Measurements from ENCODE around the gene AUTS2. TPM values are rescaled to one million over a fixed set of nuclear protein-coding genes. Genes with fewer than 3 reads are reported as not detected.

AUTS2 gene
- total RNA-seq, 1 experiment from 2014 or later = 256 TPM

DNA sequence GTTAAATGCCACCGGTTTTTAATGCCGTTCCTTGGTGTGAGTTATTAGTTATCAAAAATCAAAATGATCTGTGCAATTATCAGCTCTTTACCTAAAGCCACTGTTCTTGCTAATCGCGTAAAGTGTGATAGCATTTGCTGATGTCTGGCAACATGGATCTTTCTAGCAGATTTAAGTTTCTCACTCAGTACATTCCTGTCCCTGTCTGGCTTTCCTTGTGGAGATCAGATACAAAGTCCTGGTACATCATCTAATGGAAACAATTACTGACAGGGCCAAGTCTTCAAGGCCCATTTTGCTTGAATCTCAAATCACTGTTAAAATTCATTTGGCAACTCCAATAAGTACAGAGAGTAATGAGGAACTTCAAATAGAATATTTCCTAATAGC is 755.7 kb downstream of the AUTS2 start:
- no peak for DNase-seq
- WGBS (ENCODE audit: extremely low coverage, insufficient read length, low lambda C conversion rate) = no CpG with 5 or more reads among the region's 4 CpGs
- Histone ChIP-seq H2BK120ac (ENCODE audit: low read depth, low read length, poor library complexity, severe bottlenecking) (no peak overlapping the region), H3K23me2 (ENCODE audit: insufficient read length, low read depth, low read length, poor library complexity, severe bottlenecking) (no peaks in the 10 kb centered on the region), H3K14ac (ENCODE audit: insufficient read depth, low read length) (no peak overlapping the region), H3K9ac (ENCODE audit: extremely low read depth, insufficient read length, low read length) (no peak overlapping the region), H3K27me3 (ENCODE audit: insufficient read depth, low read length) (no peaks in the 10 kb centered on the region), H2BK12ac (ENCODE audit: insufficient read length, low read depth, low read length) (no peak overlapping the region), H2AK5ac (ENCODE audit: insufficient read length, low read length) (no peak overlapping the region), H2BK5ac (ENCODE audit: insufficient read length, low read length) (no peak overlapping the region), H3K4me1 (ENCODE audit: insufficient read depth, low read length) (no peaks in the 10 kb centered on the region; the same call in 1 of the 2 replicates), H3T11ph (ENCODE audit: low read length) (no peak overlapping the region), H4K8ac (replicated peaks; ENCODE audit: insufficient read length, low read depth, low read length) (no peak overlapping the region), H3K23ac (ENCODE audit: insufficient read length, low read depth, low read length) (no peak overlapping the region), H3K79me2 (ENCODE audit: insufficient read depth, low read length) (no peaks in the 10 kb centered on the region), H2BK20ac (ENCODE audit: low read depth, low read length, poor library complexity, severe bottlenecking) (no peak overlapping the region), H3K79me1 (ENCODE audit: insufficient read depth, low read depth, low read length, poor library complexity, severe bottlenecking) (no peaks in the 10 kb centered on the region), H3K4me2 (ENCODE audit: insufficient read depth, insufficient read length, low read length) (no peak overlapping the region), H3K18ac (ENCODE audit: insufficient read length, low read depth, low read length) (no peak overlapping the region), H2AFZ (ENCODE audit: low read length) (no peak overlapping the region), H3K27ac (ENCODE audit: insufficient read length, low read depth, low read length) (no peak overlapping the region), H2BK15ac (ENCODE audit: low read depth, low read length) (no peak overlapping the region), H3K9me3 (ENCODE audit: control insufficient read depth, low read depth, low read length) (no peaks in the 10 kb centered on the region), H3K56ac (ENCODE audit: insufficient read length, low read depth, low read length) (no peak overlapping the region), H4K20me1 (ENCODE audit: control insufficient read depth, insufficient read depth, insufficient read length) (no peaks in the 10 kb centered on the region), H4K5ac (ENCODE audit: insufficient read length, low read depth, low read length) (no peak overlapping the region), H4K91ac (ENCODE audit: insufficient read length, low read depth, low read length) (no peak overlapping the region), H3K4ac (ENCODE audit: low read depth, low read length) (no peak overlapping the region)
- H3K9me3 Mint-ChIP-seq = no peaks in the 10 kb centered on the region
- H3K4me3 Mint-ChIP-seq = no peak overlapping the region
- TF ChIP-seq, protein P1, sequence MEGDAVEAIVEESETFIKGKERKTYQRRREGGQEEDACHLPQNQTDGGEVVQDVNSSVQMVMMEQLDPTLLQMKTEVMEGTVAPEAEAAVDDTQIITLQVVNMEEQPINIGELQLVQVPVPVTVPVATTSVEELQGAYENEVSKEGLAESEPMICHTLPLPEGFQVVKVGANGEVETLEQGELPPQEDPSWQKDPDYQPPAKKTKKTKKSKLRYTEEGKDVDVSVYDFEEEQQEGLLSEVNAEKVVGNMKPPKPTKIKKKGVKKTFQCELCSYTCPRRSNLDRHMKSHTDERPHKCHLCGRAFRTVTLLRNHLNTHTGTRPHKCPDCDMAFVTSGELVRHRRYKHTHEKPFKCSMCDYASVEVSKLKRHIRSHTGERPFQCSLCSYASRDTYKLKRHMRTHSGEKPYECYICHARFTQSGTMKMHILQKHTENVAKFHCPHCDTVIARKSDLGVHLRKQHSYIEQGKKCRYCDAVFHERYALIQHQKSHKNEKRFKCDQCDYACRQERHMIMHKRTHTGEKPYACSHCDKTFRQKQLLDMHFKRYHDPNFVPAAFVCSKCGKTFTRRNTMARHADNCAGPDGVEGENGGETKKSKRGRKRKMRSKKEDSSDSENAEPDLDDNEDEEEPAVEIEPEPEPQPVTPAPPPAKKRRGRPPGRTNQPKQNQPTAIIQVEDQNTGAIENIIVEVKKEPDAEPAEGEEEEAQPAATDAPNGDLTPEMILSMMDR (conservative IDR thresholded peaks at IDR 0.05) = no peak
- no peaks in the 10 kb centered on the region; a peak in 1 of 7 replicates for H3K36me3 Mint-ChIP-seq (ENCODE audit: insufficient read depth in 1 of 3, low read depth in 3 of 3)
- peaks cover 20 to 21% of the 10 kb centered on the region in 2 experiments for H3K4me1 Mint-ChIP-seq
- H3K27me3 Mint-ChIP-seq (ENCODE audit: low read depth) = peaks cover 2% of the 10 kb centered on the region; the same call in 1 of the 2 replicates
- H3K27ac Mint-ChIP-seq = no peak overlapping the region

Measured in H9 (cell line).